HepG2 (cell line): ENCODE measurements around the gene IQCC. TPM values are rescaled to one million over a fixed set of nuclear protein-coding genes. Genes with fewer than 3 reads are reported as not detected.

ENCODE experiments used
- AGO1 ChIP-seq: fragments of 200-400 bp; formaldehyde crosslinking; IDR thresholded peaks from 2 replicates; pipeline ENCODE4 v1.6.1; 2017; ENCODE audit warnings: mild to moderate bottlenecking, low read depth, low read length, moderate library complexity; ENCODE audit not compliant: poor library complexity, severe bottlenecking
- ETV5 ChIP-seq: IDR thresholded peaks from 2 replicates; pipeline ENCODE4 v1.6.1; 2018; ENCODE audit warnings: missing biosample characterization, missing genetic modification reagents, inconsistent platforms, borderline replicate concordance
- FOXA3 ChIP-seq: IDR thresholded peaks from 2 replicates; pipeline ENCODE4 v1.6.1; 2016; ENCODE audit warnings: missing genetic modification reagents, missing compliant biosample characterization
- HOXA7 ChIP-seq: sonication (generic); formaldehyde crosslinking; IDR thresholded peaks from 2 replicates; pipeline ENCODE4 v1.8.1; 2022; ENCODE audit warnings: mild to moderate bottlenecking, missing genetic modification reagents, moderate library complexity
- NCOR1 ChIP-seq: fragments of 200-600 bp; sonication (generic); IDR thresholded peaks from 2 replicates; pipeline ENCODE4 v1.7.0; 2017; ENCODE audit warnings: antibody characterized with exemption, low read length, borderline replicate concordance
- NFYB ChIP-seq: sonication (generic); formaldehyde crosslinking; IDR thresholded peaks from 2 replicates; pipeline ENCODE4 v1.4.0; 2020; ENCODE audit warnings: missing genetic modification reagents
- NR2F2 ChIP-seq: IDR thresholded peaks from 2 replicates; pipeline ENCODE4 v1.6.1; 2012; ENCODE audit warnings: low read depth, inconsistent platforms, borderline replicate concordance
- PAWR ChIP-seq: sonication (generic); formaldehyde crosslinking; IDR thresholded peaks from 2 replicates; pipeline ENCODE4 v1.4.0; 2020; ENCODE audit warnings: missing genetic modification reagents, mild to moderate bottlenecking, borderline replicate concordance
- SRF ChIP-seq: IDR thresholded peaks from 2 replicates; pipeline ENCODE4 v1.6.1; 2011; ENCODE audit warnings: mild to moderate bottlenecking, low read depth, low read length, moderate library complexity
- TAF1 ChIP-seq: sonication (generic); formaldehyde crosslinking; IDR thresholded peaks from 2 replicates; pipeline ENCODE4 v1.4.0; 2020; ENCODE audit warnings: missing genetic modification reagents
- ZFP37 ChIP-seq: sonication (generic); formaldehyde crosslinking; IDR thresholded peaks from 2 replicates; pipeline ENCODE4 v1.4.0; 2020; ENCODE audit warnings: missing genetic modification reagents, borderline replicate concordance
- ZFP82 ChIP-seq: sonication (generic); formaldehyde crosslinking; IDR thresholded peaks from 2 replicates; pipeline ENCODE4 v1.5.1; 2020; ENCODE audit warnings: mild to moderate bottlenecking, missing genetic modification reagents, borderline replicate concordance
- ZNF253 ChIP-seq: sonication (generic); formaldehyde crosslinking; IDR thresholded peaks from 2 replicates; pipeline ENCODE4 v1.8.0; 2022; ENCODE audit warnings: mild to moderate bottlenecking, missing genetic modification reagents, borderline replicate concordance
- ZNF446 ChIP-seq: sonication (generic); formaldehyde crosslinking; IDR thresholded peaks from 2 replicates; pipeline ENCODE4 v1.5.0; 2020; ENCODE audit warnings: mild to moderate bottlenecking, missing genetic modification reagents
- polyA plus RNA-seq, 8 experiments: library from polyadenylated mRNA; depleted of rRNA in 3 of 8; stranded (reverse) in 7 of 8; unstranded in 1 of 8; fragments of >200 nt; fragmentation: Illumina TruSeq in 4 of 8; extraction: Trizol in 4 of 8; gene quantifications; 2 replicates each; pipeline versions ENCODE4 v1.2.1 to v1.2.3, GENCODE V29; 2011 to 2016; ENCODE audit warnings: low read depth in 4 of 8, missing spikeins in 1 of 8, mixed read lengths in 1 of 8; ENCODE audit not compliant: insufficient read depth in 1 of 8
- total RNA-seq, 5 experiments: library from RNA; depleted of rRNA; stranded (reverse); fragments of >200 nt; fragmentation: Illumina TruSeq; extraction: Trizol; gene quantifications; 2 replicates each; pipeline ENCODE4 v1.2.3, GENCODE V29; 2016; ENCODE audit warnings: low read depth in 1 of 5
- TF ChIP-seq, protein P1 (sequence below), 2 experiments: fragments of 450-650 bp in 1 of 2; sonication (generic) in 1 of 2; formaldehyde crosslinking in 1 of 2; IDR thresholded peaks; 2 replicates each; pipeline versions ENCODE4 v1.6.1 to v1.8.0; 2016 to 2022; ENCODE audit warnings: antibody characterized with exemption in 1 of 2, mild to moderate bottlenecking in 1 of 2, missing genetic modification reagents in 1 of 2
- TF ChIP-seq, protein P2 (sequence below): sonication (generic); formaldehyde crosslinking; IDR thresholded peaks from 2 replicates; pipeline ENCODE4 v1.4.0; 2020; ENCODE audit warnings: missing genetic modification reagents; ENCODE audit errors: not compliant biosample characterization
- TF ChIP-seq, protein P3 (sequence below): sonication (generic); formaldehyde crosslinking; IDR thresholded peaks from 2 replicates; pipeline ENCODE4 v1.4.0; 2020; ENCODE audit warnings: mild to moderate bottlenecking, missing genetic modification reagents

Gene IQCC
- total and polyA plus RNA-seq, 2 of the 13 experiments (the other 11 are each of a cell fraction or from before 2014, with no cell fraction given) = 1.7 to 3.0 TPM

GRCh38 chr1:32250893-32251716 lies 45.6 kb downstream of the IQCC start, which contains the start of gene LCK (continued):
- TF ChIP-seq, protein P1, sequence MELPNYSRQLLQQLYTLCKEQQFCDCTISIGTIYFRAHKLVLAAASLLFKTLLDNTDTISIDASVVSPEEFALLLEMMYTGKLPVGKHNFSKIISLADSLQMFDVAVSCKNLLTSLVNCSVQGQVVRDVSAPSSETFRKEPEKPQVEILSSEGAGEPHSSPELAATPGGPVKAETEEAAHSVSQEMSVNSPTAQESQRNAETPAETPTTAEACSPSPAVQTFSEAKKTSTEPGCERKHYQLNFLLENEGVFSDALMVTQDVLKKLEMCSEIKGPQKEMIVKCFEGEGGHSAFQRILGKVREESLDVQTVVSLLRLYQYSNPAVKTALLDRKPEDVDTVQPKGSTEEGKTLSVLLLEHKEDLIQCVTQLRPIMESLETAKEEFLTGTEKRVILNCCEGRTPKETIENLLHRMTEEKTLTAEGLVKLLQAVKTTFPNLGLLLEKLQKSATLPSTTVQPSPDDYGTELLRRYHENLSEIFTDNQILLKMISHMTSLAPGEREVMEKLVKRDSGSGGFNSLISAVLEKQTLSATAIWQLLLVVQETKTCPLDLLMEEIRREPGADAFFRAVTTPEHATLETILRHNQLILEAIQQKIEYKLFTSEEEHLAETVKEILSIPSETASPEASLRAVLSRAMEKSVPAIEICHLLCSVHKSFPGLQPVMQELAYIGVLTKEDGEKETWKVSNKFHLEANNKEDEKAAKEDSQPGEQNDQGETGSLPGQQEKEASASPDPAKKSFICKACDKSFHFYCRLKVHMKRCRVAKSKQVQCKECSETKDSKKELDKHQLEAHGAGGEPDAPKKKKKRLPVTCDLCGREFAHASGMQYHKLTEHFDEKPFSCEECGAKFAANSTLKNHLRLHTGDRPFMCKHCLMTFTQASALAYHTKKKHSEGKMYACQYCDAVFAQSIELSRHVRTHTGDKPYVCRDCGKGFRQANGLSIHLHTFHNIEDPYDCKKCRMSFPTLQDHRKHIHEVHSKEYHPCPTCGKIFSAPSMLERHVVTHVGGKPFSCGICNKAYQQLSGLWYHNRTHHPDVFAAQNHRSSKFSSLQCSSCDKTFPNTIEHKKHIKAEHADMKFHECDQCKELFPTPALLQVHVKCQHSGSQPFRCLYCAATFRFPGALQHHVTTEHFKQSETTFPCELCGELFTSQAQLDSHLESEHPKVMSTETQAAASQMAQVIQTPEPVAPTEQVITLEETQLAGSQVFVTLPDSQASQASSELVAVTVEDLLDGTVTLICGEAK (IDR thresholded peaks at IDR 0.05) = no peak
- TF ChIP-seq, protein P1 (CRISPR knock-in tag; IDR thresholded peaks at IDR 0.05) = peak; percentile 49; the same call in 1 of the 2 replicates
- no peak for TF ChIP-seq HOXA7 (CRISPR knock-in tag)
- TF ChIP-seq FOXA3 = no peak
- no peak for TF ChIP-seq ZNF253 (CRISPR knock-in tag)
- TF ChIP-seq AGO1 = no peak
- TF ChIP-seq ZFP82 = no peak
- no peak for TF ChIP-seq NFYB
- TF ChIP-seq TAF1 (CRISPR knock-in tag) = 0 out of 2 replicates have a peak, but pooled peaks have one; percentile 38
- TF ChIP-seq ZFP37 = no peak
- 0 out of 2 replicates have a peak, but pooled peaks have one; percentile 16 for TF ChIP-seq NR2F2
- TF ChIP-seq, protein P2, sequence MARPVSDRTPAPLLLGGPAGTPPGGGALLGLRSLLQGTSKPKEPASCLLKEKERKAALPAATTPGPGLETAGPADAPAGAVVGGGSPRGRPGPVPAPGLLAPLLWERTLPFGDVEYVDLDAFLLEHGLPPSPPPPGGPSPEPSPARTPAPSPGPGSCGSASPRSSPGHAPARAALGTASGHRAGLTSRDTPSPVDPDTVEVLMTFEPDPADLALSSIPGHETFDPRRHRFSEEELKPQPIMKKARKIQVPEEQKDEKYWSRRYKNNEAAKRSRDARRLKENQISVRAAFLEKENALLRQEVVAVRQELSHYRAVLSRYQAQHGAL (CRISPR knock-in tag) = no peak
- TF ChIP-seq SRF = no peak
- TF ChIP-seq ETV5 (CRISPR knock-in tag) = 0 out of 2 replicates have a peak, but pooled peaks have one; percentile 6
- TF ChIP-seq ZNF446 = no peak
- TF ChIP-seq NCOR1 = no peak
- no peak for TF ChIP-seq PAWR (CRISPR knock-in tag)
- TF ChIP-seq, protein P3, sequence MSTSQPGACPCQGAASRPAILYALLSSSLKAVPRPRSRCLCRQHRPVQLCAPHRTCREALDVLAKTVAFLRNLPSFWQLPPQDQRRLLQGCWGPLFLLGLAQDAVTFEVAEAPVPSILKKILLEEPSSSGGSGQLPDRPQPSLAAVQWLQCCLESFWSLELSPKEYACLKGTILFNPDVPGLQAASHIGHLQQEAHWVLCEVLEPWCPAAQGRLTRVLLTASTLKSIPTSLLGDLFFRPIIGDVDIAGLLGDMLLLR (CRISPR knock-in tag) = no peak
